Suprapubic skin (tissue), 4 donors: Measurements from ENCODE around the gene ARHGAP22. TPM values are rescaled to one million over a fixed set of nuclear protein-coding genes. Genes with fewer than 3 reads are reported as not detected.

Experiments
- DNase-seq, 2 donors: peaks; one replicate each; pipeline ENCODE4 v3.0.0-alpha.2; 2019; ENCODE audit warnings: low spot score in 2 of 2
- H3K27ac ChIP-seq: fragments of 200-600 bp; sonication (generic); one replicate; pipeline ENCODE4 v1.5.1; 2019
- H3K27me3 ChIP-seq: fragments of 200-600 bp; sonication (generic); one replicate; pipeline ENCODE4 v1.5.1; 2019
- H3K36me3 ChIP-seq: fragments of 200-600 bp; sonication (generic); one replicate; pipeline ENCODE4 v1.5.1; 2019
- H3K4me1 ChIP-seq: fragments of 200-600 bp; sonication (generic); one replicate; pipeline ENCODE4 v1.5.1; 2019
- H3K4me3 ChIP-seq: fragments of 200-600 bp; sonication (generic); one replicate; pipeline ENCODE4 v1.5.1; 2019; ENCODE audit warnings: mild to moderate bottlenecking
- H3K9me3 ChIP-seq: fragments of 200-600 bp; sonication (generic); one replicate; pipeline ENCODE4 v1.5.1; 2019
- CTCF ChIP-seq, 2 donors: fragments of 200-600 bp in 1 of 2; fragments of 450-650 bp in 1 of 2; sonication (generic) in 1 of 2; IDR thresholded peaks; one replicate each; pipeline ENCODE4 v1.5.1; 2016 to 2019; ENCODE audit warnings: antibody characterized with exemption in 2 of 2, mild to moderate bottlenecking in 1 of 2, moderate library complexity in 1 of 2
- EP300 ChIP-seq: sonication (generic); formaldehyde crosslinking; IDR thresholded peaks from one replicate; pipeline ENCODE4 v1.6.1; 2017; ENCODE audit warnings: antibody characterized with exemption
- POLR2A ChIP-seq, 2 donors: fragments of 450-650 bp; IDR thresholded peaks; one replicate each; pipeline ENCODE4 v1.6.1; 2017; ENCODE audit warnings: antibody characterized with exemption in 2 of 2, mild to moderate bottlenecking in 2 of 2, moderate library complexity in 2 of 2
- POLR2AphosphoS5 ChIP-seq, 3 donors: sonication (generic); formaldehyde crosslinking; IDR thresholded peaks; one replicate each; pipeline ENCODE4 v1.6.1; 2017; ENCODE audit warnings: antibody characterized with exemption in 3 of 3
- WGBS: methylation state at CpG from one replicate; pipeline ENCODE4 v1.1.5; 2018; 5-methylcytosine and 5-hydroxymethylcytosine counted together
- total RNA-seq, 4 donors: library from RNA; depleted of rRNA; stranded (reverse); fragments of >200 nt; gene quantifications; one replicate each; pipeline ENCODE4 v1.1.0, GENCODE V29; 2016

The ARHGAP22 gene
- total RNA-seq, 4 donors from 2014 or later, result 0.98 to 7.2 (median 2.2) TPM

DNA sequence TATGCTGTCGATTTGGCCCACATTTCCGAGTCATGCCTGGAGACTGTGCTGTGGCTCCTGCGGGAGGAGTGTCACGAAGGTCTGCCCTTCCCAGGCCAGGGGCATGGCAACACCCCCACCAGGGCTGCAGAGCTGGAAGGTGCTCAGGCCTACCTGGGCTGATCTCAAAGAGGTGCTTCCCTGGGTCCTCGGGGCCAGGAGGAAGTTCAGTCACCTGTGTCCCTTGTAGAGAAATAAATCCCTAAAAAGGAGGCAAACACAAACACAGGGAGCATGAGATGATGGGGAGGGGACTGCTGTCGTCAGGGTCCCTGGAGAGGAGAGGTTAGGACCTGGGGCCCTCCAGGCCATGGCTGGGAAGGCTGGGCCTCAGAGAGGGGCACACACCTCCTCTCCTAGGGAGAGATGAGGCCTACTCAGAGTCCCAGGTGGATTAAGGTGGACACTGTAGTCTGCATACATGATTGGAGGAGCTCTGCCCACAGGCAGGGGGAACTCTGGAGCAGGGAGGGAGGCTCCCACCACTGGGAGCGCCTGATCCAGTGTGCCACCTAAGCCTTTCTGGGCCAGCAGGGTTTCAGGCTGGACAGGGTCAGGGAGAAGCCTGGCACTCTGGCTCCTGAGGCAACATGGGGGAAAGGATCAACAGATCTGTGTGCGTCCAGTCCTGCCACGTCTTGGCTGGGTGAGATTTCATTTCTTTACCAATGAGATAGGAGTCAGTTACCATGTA is 49.4 kb downstream of the ARHGAP22 start:
- H3K27me3 ChIP-seq, result no peaks in the 10 kb centered on the region
- DNase-seq, result no peak
- H3K27ac ChIP-seq, result no peak overlapping the region
- H3K36me3 ChIP-seq, result no peaks in the 10 kb centered on the region
- no peak overlapping the region for H3K4me3 ChIP-seq
- H3K4me1 ChIP-seq, result peaks cover 3% of the 10 kb centered on the region
- TF ChIP-seq EP300, result no peak
- 84% methylated on average over 9 of the region's 9 CpGs for WGBS
- no peaks in the 10 kb centered on the region for H3K9me3 ChIP-seq

- Histone ChIP-seq H3K9me3 (no peaks in the 10 kb centered on the region), H3K4me1 (peaks cover 3% of the 10 kb centered on the region), H3K4me3 (no peak overlapping the region), H3K36me3 (no peaks in the 10 kb centered on the region), H3K27me3 (no peaks in the 10 kb centered on the region), H3K27ac (no peak overlapping the region)
- no peak for DNase-seq
- WGBS, result 66% methylated on average over 3 of the region's 3 CpGs
- TF ChIP-seq EP300, result no peak
- TF ChIP-seq CTCF (IDR thresholded peaks at IDR 0.05), result no peak
These were observed 50.2 kb downstream of the ARHGAP22 start for GRCh38 chr10:48554656-48555055.

DNA sequence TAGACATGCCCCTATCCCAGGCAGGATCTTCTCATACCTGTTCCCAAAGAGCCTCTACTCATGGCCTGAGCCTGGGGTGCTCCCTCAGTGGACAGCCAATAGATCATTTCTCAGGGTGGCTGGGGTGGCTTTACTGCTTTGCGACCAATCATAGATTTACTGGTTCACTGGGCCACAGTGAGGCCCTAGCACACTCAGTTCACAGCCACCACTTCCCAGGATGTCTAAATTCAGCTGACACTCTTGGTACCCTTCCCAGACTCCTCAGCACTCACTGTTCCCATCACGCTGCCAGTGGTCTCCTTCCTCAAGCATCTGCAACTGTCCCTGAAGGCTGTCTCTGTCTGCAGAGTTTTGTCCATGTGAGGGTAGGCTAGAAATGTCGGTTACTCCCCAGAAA is 50.6 kb downstream of the ARHGAP22 start:
- H3K27ac ChIP-seq, result no peak overlapping the region
- TF ChIP-seq EP300, result no peak
- no peak for TF ChIP-seq POLR2A (IDR thresholded peaks at IDR 0.05)
- TF ChIP-seq POLR2AphosphoS5 (IDR thresholded peaks at IDR 0.05), result no peak
- no peak for TF ChIP-seq CTCF (IDR thresholded peaks at IDR 0.05)
- H3K36me3 ChIP-seq, result no peaks in the 10 kb centered on the region
- WGBS, result 77% methylated on average over 3 of the region's 3 CpGs
- H3K4me1 ChIP-seq, result peaks cover 3% of the 10 kb centered on the region
- H3K4me3 ChIP-seq, result no peak overlapping the region
- DNase-seq, result no peak
- H3K27me3 ChIP-seq, result no peaks in the 10 kb centered on the region
- H3K9me3 ChIP-seq, result no peaks in the 10 kb centered on the region

- Histone ChIP-seq H3K27me3 (no peaks in the 10 kb centered on the region), H3K36me3 (no peaks in the 10 kb centered on the region), H3K4me3 (no peak overlapping the region), H3K4me1 (peaks cover 3% of the 10 kb centered on the region), H3K9me3 (no peaks in the 10 kb centered on the region), H3K27ac (no peak overlapping the region)
- TF ChIP-seq POLR2AphosphoS5 (IDR thresholded peaks at IDR 0.05) (no peak), EP300 (no peak), POLR2A (IDR thresholded peaks at IDR 0.05) (no peak), CTCF (IDR thresholded peaks at IDR 0.05) (no peak)
- DNase-seq, result no peak
- 90% methylated on average over 7 of the region's 13 CpGs for WGBS
These were observed 51.8 kb downstream of the ARHGAP22 start for GRCh38 chr10:48552946-48553564.

GRCh38 chr10:48551861-48552591 is 52.8 kb downstream of the ARHGAP22 start:
- DNase-seq, result no peak
- H3K27ac ChIP-seq, result no peak overlapping the region
- no peaks in the 10 kb centered on the region for H3K36me3 ChIP-seq
- no peaks in the 10 kb centered on the region for H3K27me3 ChIP-seq
- H3K9me3 ChIP-seq, result no peaks in the 10 kb centered on the region
- peaks cover 3% of the 10 kb centered on the region for H3K4me1 ChIP-seq
- H3K4me3 ChIP-seq, result no peak overlapping the region
- no peak for TF ChIP-seq EP300
- no peak for TF ChIP-seq POLR2AphosphoS5 (IDR thresholded peaks at IDR 0.05)
- peak; percentile 11 to 38 for TF ChIP-seq CTCF (IDR thresholded peaks at IDR 0.05)
- WGBS, result 41% methylated on average over 7 of the region's 7 CpGs
